ENCODE measurements around the gene DYNLT2. TPM values are rescaled to one million over a fixed set of nuclear protein-coding genes. Genes with fewer than 3 reads are reported as not detected.

The DYNLT2 gene
- total RNA-seq, 4 donors from 2014 or later, result 0.54 to 4.1 (median 1.1) TPM

GRCh38 chr6:169780571-169781091 lies 29.3 kb upstream of the DYNLT2 start:
- 91 to 94% methylated on average over 11 of the region's 11 CpGs for WGBS, 2 donors
- DNase-seq (ENCODE audit: low spot score in 2 of 2), result no peak
- intact Hi-C loops (cut with DNase I; ENCODE audit: low total_unique reads), result no loop called here
- TF ChIP-seq POLR2A (IDR thresholded peaks at IDR 0.05), result no peak
- TF ChIP-seq CTCF (IDR thresholded peaks at IDR 0.05), result no peak
- H3K4me3 ChIP-seq (ENCODE audit: low read depth, poor library complexity, severe bottlenecking), result no peak overlapping the region

GRCh38 chr6:169779896-169780295 lies 28.5 kb upstream of the DYNLT2 start:
- intact Hi-C loops (cut with DNase I; ENCODE audit: low total_unique reads), result no loop called here
- no peak overlapping the region for H3K4me3 ChIP-seq (ENCODE audit: low read depth, poor library complexity, severe bottlenecking)
- no peak for DNase-seq (ENCODE audit: low spot score in 2 of 2)
- TF ChIP-seq CTCF (IDR thresholded peaks at IDR 0.05) (no peak), POLR2A (IDR thresholded peaks at IDR 0.05) (no peak)
- 83 to 88% methylated on average over 5 of the region's 5 CpGs for WGBS, 2 donors

GRCh38 chr6:169779092-169779815 lies 27.9 kb upstream of the DYNLT2 start:
- H3K4me3 ChIP-seq (ENCODE audit: low read depth, poor library complexity, severe bottlenecking), result no peak overlapping the region
- TF ChIP-seq CTCF (IDR thresholded peaks at IDR 0.05) (no peak), POLR2A (IDR thresholded peaks at IDR 0.05) (no peak)
- DNase-seq (ENCODE audit: low spot score in 2 of 2), result peak in 1 of 2 donors; percentile 6
- intact Hi-C loops (cut with DNase I; ENCODE audit: low total_unique reads), result no loop called here
- WGBS, 2 donors, result 84 to 87% methylated on average over 8 of the region's 8 CpGs

GRCh38 chr6:169778646-169779045 lies 27.3 kb upstream of the DYNLT2 start:
- no peak overlapping the region for H3K4me3 ChIP-seq (ENCODE audit: low read depth, poor library complexity, severe bottlenecking)
- 87 to 89% methylated on average over 12 of the region's 12 CpGs for WGBS, 2 donors
- DNase-seq (ENCODE audit: low spot score in 2 of 2), result no peak
- TF ChIP-seq CTCF (IDR thresholded peaks at IDR 0.05) (no peak), POLR2A (IDR thresholded peaks at IDR 0.05) (no peak)
- intact Hi-C loops (cut with DNase I; ENCODE audit: low total_unique reads), result no loop called here

- 89 to 93% methylated on average over 12 of the region's 12 CpGs for WGBS, 2 donors
- TF ChIP-seq CTCF (IDR thresholded peaks at IDR 0.05) (no peak), POLR2A (IDR thresholded peaks at IDR 0.05) (no peak)
- DNase-seq (ENCODE audit: low spot score in 2 of 2), result no peak
- intact Hi-C loops (cut with DNase I; ENCODE audit: low total_unique reads), result no loop called here
- no peak overlapping the region for H3K4me3 ChIP-seq (ENCODE audit: low read depth, poor library complexity, severe bottlenecking)
Observed at GRCh38 chr6:169777896-169778295, 26.5 kb upstream of the DYNLT2 start.

Data from lower leg skin (tissue), 4 donors.